Breast epithelium (tissue), 4 donors: Measurements from ENCODE around the gene PTPN3. TPM values are rescaled to one million over a fixed set of nuclear protein-coding genes. Genes with fewer than 3 reads are reported as not detected.
A peak's percentile ranks its signal among the peaks of the same experiment; 100 is the strongest.

Experiments used
- DNase-seq, 2 donors: peaks; one replicate each; pipeline ENCODE4 v3.0.0-alpha.2; 2019; ENCODE audit warnings: low spot score in 2 of 2
- H3K27ac ChIP-seq, 2 donors: fragments of 200-600 bp; sonication (generic) in 1 of 2; one replicate each; pipeline ENCODE4 v1.5.1; 2016 to 2019; ENCODE audit warnings: mild to moderate bottlenecking in 1 of 2
- H3K27me3 ChIP-seq, 2 donors: fragments of 200-600 bp; sonication (generic) in 1 of 2; one replicate each; pipeline versions ENCODE4 v1.5.1 to v1.6.0; 2017 to 2019; ENCODE audit warnings: control low read depth in 1 of 2, mild to moderate bottlenecking in 1 of 2
- H3K36me3 ChIP-seq: fragments of 200-600 bp; one replicate; pipeline ENCODE4 v1.5.1; 2019
- H3K4me1 ChIP-seq, 2 donors: fragments of 200-600 bp; sonication (generic); one replicate each; pipeline ENCODE4 v1.5.1; 2016 to 2019; ENCODE audit warnings: control low read depth in 1 of 2
- H3K4me3 ChIP-seq, 3 donors: fragments of 200-600 bp; sonication (generic); 1 replicate in 2 of 3; 2 replicates in 1 of 3; pipeline ENCODE4 v1.5.1; 2016 to 2019; ENCODE audit warnings: mild to moderate bottlenecking in 3 of 3, moderate library complexity in 2 of 3
- H3K9me3 ChIP-seq, 2 donors: fragments of 200-600 bp; sonication (generic) in 1 of 2; one replicate each; pipeline ENCODE4 v1.5.1; 2016 to 2019; ENCODE audit warnings: control low read depth in 1 of 2
- CTCF ChIP-seq, 3 donors: fragments of 450-650 bp; IDR thresholded peaks; one replicate each; pipeline ENCODE4 v1.5.1; 2016 to 2017; ENCODE audit warnings: antibody characterized with exemption in 3 of 3, mild to moderate bottlenecking in 3 of 3, moderate library complexity in 3 of 3
- POLR2A ChIP-seq: fragments of 450-650 bp; IDR thresholded peaks from one replicate; pipeline ENCODE4 v1.6.1; 2016; ENCODE audit warnings: antibody characterized with exemption, mild to moderate bottlenecking, moderate library complexity
- POLR2AphosphoS5 ChIP-seq, 3 donors: sonication (generic); formaldehyde crosslinking; IDR thresholded peaks; one replicate each; pipeline ENCODE4 v1.6.1; 2017; ENCODE audit warnings: antibody characterized with exemption in 3 of 3
- intact Hi-C: fragments of 100-400 bp; cut with DNase I; formaldehyde crosslinking; loops from one replicate; pipeline ENCODE4 v1.15.1; 2023; ENCODE audit warnings: low total_unique reads
- total RNA-seq, 3 donors: library from RNA; depleted of rRNA; stranded (reverse); fragments of >200 nt; gene quantifications; one replicate each; pipeline ENCODE4 v1.1.0, GENCODE V29; 2016

PTPN3 gene
- total RNA-seq, 3 donors from 2014 or later, result 4.2 to 21.2 (median 14.4) TPM

DNA sequence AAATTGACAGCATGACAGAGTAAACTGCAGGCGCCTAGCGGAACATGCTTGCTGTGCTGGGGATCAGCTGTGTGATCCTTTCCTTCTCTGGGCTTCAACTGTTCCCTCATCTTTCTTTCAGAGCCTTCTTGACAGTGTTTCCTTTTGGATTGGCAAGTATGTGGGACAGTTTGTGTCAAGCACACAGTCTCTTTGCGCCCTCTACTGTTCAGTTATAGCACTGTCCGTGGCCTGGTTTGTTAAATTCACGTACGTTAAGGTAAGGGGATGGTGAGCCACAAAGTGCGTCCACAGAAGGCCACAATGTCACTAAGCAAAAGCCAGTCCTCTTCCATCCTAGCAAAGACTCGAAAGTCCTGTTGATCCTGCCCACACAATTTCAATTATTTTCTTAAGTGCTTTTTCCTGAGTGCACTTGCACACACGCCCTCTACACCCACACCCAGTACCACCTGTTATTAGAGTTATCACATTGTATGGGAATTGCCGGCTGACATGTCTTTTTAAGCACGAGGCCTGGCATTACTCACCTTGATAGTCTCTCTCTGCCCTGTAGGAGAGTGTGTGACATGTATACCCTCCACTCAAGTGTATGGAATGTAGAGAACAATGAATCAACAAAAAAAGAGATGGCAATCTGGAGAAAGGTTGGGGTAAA is 22.5 kb upstream of the PTPN3 start:
- H3K9me3 ChIP-seq, result no peaks in the 10 kb centered on the region
- no peaks in the 10 kb centered on the region for H3K36me3 ChIP-seq
- no peaks in the 10 kb centered on the region for H3K27me3 ChIP-seq
- no peak overlapping the region for H3K4me3 ChIP-seq
- H3K4me1 ChIP-seq, result peaks cover 0 to 7% of the 10 kb centered on the region in 2 donors
- no peak overlapping the region for H3K27ac ChIP-seq
- intact Hi-C loops, result no loop called here
- TF ChIP-seq POLR2A (no peak), CTCF (IDR thresholded peaks at IDR 0.05) (peak; percentile 59 to 91 (median 81)), POLR2AphosphoS5 (IDR thresholded peaks at IDR 0.05) (peak in 1 of 3 donors; percentile 30)
- DNase-seq, result peak in 1 of 2 donors; percentile 65

DNA sequence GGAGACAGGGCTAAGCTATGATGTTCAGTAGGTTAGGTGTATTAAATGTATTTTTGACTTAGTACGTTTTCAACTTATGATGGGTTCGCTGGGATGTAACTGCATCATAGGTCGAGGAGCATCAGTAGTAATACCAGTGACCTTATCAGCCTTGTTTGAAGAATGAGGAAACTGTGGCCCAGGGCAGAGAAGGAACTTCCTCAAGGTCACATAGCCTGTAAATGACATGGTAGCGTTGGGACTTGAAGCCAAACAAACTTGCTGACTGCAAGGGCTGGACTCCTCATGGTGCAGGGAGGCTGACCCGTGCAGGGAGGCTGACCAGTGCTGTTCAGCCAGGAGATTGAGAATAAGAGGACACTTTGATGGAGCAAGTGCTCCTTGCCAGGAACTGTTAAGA is 21.3 kb upstream of the PTPN3 start:
- no peak for TF ChIP-seq CTCF (IDR thresholded peaks at IDR 0.05)
- no peak for DNase-seq
- Histone ChIP-seq H3K27me3 (no peaks in the 10 kb centered on the region), H3K36me3 (no peaks in the 10 kb centered on the region), H3K9me3 (no peaks in the 10 kb centered on the region), H3K27ac (no peak overlapping the region), H3K4me3 (no peak overlapping the region), H3K4me1 (peaks cover 0 to 7% of the 10 kb centered on the region in 2 donors)
- intact Hi-C loops, result no loop called here

GRCh38 chr9:109518621-109519335 is 20.7 kb upstream of the PTPN3 start:
- peaks cover 0 to 7% of the 10 kb centered on the region in 2 donors for H3K4me1 ChIP-seq
- H3K9me3 ChIP-seq, result no peaks in the 10 kb centered on the region
- no peak overlapping the region for H3K4me3 ChIP-seq
- no peaks in the 10 kb centered on the region for H3K36me3 ChIP-seq
- intact Hi-C loops, result no loop called here
- peak overlapping the region; percentile 53 to 62 for H3K27ac ChIP-seq
- TF ChIP-seq POLR2A (no peak), CTCF (IDR thresholded peaks at IDR 0.05) (no peak), POLR2AphosphoS5 (IDR thresholded peaks at IDR 0.05) (no peak)
- DNase-seq, result no peak
- no peaks in the 10 kb centered on the region for H3K27me3 ChIP-seq

- Histone ChIP-seq H3K4me1 (peaks cover 0 to 7% of the 10 kb centered on the region in 2 donors), H3K9me3 (no peaks in the 10 kb centered on the region), H3K27me3 (no peaks in the 10 kb centered on the region), H3K36me3 (no peaks in the 10 kb centered on the region), H3K27ac (peak overlapping the region; percentile 53 to 62), H3K4me3 (no peak overlapping the region)
- intact Hi-C loops, result no loop called here
- peak; percentile 64 to 73 for DNase-seq
- TF ChIP-seq POLR2AphosphoS5 (IDR thresholded peaks at IDR 0.05) (peak in 1 of 3 donors; percentile 28), CTCF (IDR thresholded peaks at IDR 0.05) (peak in 1 of 3 donors; percentile 11), POLR2A (no peak)
Measured at GRCh38 chr9:109517901-109518377, 19.8 kb upstream of the PTPN3 start.

DNA sequence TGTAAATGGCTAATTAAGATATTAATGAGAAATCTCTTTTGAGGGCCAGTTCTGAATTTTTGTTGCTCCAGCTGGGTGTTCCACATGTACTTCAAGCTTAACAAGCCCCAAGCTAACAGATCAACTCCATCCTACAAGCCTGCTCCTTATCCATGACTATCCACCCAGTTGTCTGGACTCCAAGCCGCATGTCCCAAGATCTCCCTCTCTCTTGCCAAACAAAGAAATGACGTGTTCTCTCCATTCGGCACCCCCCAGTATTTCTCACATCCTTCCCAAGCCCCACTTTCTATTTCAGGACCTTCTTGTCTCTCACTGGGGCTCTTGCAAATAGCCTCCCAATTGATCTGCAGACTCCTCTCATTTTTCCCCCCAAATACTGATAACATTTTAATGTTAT is 15.8 kb upstream of the PTPN3 start:
- intact Hi-C loops, result no loop called here
- no peak for DNase-seq
- Histone ChIP-seq H3K36me3 (no peaks in the 10 kb centered on the region), H3K9me3 (no peaks in the 10 kb centered on the region), H3K27ac (no peak overlapping the region), H3K27me3 (no peaks in the 10 kb centered on the region), H3K4me1 (peaks cover 0 to 7% of the 10 kb centered on the region in 2 donors), H3K4me3 (no peak overlapping the region)
- TF ChIP-seq POLR2A (no peak), POLR2AphosphoS5 (IDR thresholded peaks at IDR 0.05) (no peak), CTCF (IDR thresholded peaks at IDR 0.05) (no peak)
